LHCN-M2 (cell line): Measurements from ENCODE around the gene SAMMSON. TPM values are rescaled to one million over a fixed set of nuclear protein-coding genes. Genes with fewer than 3 reads are reported as not detected.

Experiments used
- DNase-seq: peaks from one replicate; pipeline ENCODE4 v3.0.0-alpha.2; 2012; ENCODE audit warnings: low read depth
- total RNA-seq: library from RNA; depleted of rRNA; stranded (reverse); fragments of >200 nt; gene quantifications from 2 replicates; pipeline ENCODE4 v1.2.3, GENCODE V29; 2014

SAMMSON gene
- total RNA-seq, 1 experiment from 2014 or later: not detected

GRCh38 chr3:70010346-70010745, 10.8 kb downstream of the SAMMSON start:
- no peak for DNase-seq

- DNase-seq: no peak
Observed at GRCh38 chr3:70011582-70011981, 12.0 kb downstream of the SAMMSON start.

- DNase-seq: no peak
Observed at GRCh38 chr3:70020906-70021660, 21.6 kb downstream of the SAMMSON start.

GRCh38 chr3:70028361-70028760, 28.8 kb downstream of the SAMMSON start:
- no peak for DNase-seq

GRCh38 chr3:70038693-70039092, 39.2 kb downstream of the SAMMSON start:
- no peak for DNase-seq

GRCh38 chr3:70040386-70040785, 40.9 kb downstream of the SAMMSON start:
- no peak for DNase-seq

GRCh38 chr3:70042641-70043040, 43.1 kb downstream of the SAMMSON start:
- no peak for DNase-seq

- DNase-seq: peak; percentile 32
Observed at GRCh38 chr3:70049761-70050160, 50.2 kb downstream of the SAMMSON start.

- DNase-seq: no peak
Observed at GRCh38 chr3:70053293-70053692, 53.8 kb downstream of the SAMMSON start.

GRCh38 chr3:70056081-70056480, 56.5 kb downstream of the SAMMSON start:
- no peak for DNase-seq

- DNase-seq: no peak
Observed at GRCh38 chr3:70057426-70057825, 57.9 kb downstream of the SAMMSON start.

GRCh38 chr3:70061096-70061495, 61.6 kb downstream of the SAMMSON start:
- no peak for DNase-seq

GRCh38 chr3:70064194-70064779, 64.8 kb downstream of the SAMMSON start:
- peak; percentile 8 for DNase-seq

GRCh38 chr3:70065696-70066253, 66.2 kb downstream of the SAMMSON start:
- DNase-seq: no peak

GRCh38 chr3:70067860-70068521, 68.5 kb downstream of the SAMMSON start:
- no peak for DNase-seq

- DNase-seq: no peak
Observed at GRCh38 chr3:70069557-70069956, 70.0 kb downstream of the SAMMSON start.

- DNase-seq: no peak
Observed at GRCh38 chr3:70071138-70071537, 71.6 kb downstream of the SAMMSON start.

- no peak for DNase-seq
Observed at GRCh38 chr3:70072180-70072579, 72.6 kb downstream of the SAMMSON start.

- no peak for DNase-seq
Observed at GRCh38 chr3:70072754-70073153, 73.2 kb downstream of the SAMMSON start.

GRCh38 chr3:70075101-70075500, 75.6 kb downstream of the SAMMSON start:
- no peak for DNase-seq

- DNase-seq: no peak
Observed at GRCh38 chr3:70076396-70076795, 76.9 kb downstream of the SAMMSON start.

GRCh38 chr3:70078778-70079177, 79.2 kb downstream of the SAMMSON start:
- DNase-seq: no peak

- no peak for DNase-seq
Observed at GRCh38 chr3:70085613-70086012, 86.1 kb downstream of the SAMMSON start.
